Astrocyte (in vitro differentiated cells and primary cell): ENCODE measurements around the gene FHAD1.

Experiments used
- EZH2 ChIP-seq: IDR thresholded peaks from 2 replicates; pipeline ENCODE4 v1.6.1; 2012; ENCODE audit warnings: mild to moderate bottlenecking, low read length, inconsistent platforms; ENCODE audit not compliant: insufficient read depth
- TF ChIP-seq, protein P1 (sequence below): IDR thresholded peaks from 2 replicates; pipeline ENCODE4 v1.5.1; 2011; ENCODE audit warnings: low read depth, mild to moderate bottlenecking, inconsistent platforms, low read length, moderate library complexity; ENCODE audit not compliant: insufficient read depth

DNA sequence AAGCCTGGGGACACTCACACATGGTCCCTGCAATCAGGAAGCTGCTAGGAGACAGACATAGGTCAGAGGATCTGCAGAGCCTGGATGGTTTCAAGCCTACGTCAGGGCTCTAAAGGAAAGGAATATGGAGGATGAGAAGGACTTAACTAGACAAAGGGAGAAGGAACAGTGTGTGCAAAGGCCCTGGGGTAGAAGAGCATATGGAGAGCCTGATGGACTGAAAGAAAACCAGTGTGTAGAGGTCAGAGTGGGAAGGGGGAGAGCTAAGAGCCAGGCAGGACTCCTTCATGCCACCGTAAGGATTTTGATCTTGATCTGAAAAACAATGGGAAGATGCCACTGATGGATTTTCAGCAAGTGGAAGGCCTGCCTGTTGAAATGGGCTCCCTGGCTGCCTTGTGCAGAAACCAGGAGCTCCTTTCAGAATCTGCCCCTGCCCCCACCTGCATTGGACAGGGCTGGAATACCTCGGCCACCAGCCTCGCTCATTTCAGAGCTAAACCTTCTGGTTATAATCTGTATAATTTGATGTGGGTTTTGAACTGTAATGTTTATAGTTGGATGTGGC, 8.6 kb downstream of the FHAD1 start:
- TF ChIP-seq, protein P1, sequence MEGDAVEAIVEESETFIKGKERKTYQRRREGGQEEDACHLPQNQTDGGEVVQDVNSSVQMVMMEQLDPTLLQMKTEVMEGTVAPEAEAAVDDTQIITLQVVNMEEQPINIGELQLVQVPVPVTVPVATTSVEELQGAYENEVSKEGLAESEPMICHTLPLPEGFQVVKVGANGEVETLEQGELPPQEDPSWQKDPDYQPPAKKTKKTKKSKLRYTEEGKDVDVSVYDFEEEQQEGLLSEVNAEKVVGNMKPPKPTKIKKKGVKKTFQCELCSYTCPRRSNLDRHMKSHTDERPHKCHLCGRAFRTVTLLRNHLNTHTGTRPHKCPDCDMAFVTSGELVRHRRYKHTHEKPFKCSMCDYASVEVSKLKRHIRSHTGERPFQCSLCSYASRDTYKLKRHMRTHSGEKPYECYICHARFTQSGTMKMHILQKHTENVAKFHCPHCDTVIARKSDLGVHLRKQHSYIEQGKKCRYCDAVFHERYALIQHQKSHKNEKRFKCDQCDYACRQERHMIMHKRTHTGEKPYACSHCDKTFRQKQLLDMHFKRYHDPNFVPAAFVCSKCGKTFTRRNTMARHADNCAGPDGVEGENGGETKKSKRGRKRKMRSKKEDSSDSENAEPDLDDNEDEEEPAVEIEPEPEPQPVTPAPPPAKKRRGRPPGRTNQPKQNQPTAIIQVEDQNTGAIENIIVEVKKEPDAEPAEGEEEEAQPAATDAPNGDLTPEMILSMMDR, result no peak
- TF ChIP-seq EZH2, result no peak
